Activated naive CD4-positive, alpha-beta T cell (primary cell): ENCODE data around the gene FAM200B.
"Not testable (repeated sequence)": the region's sequence is repeated elsewhere in the genome, so short reads cannot be mapped to it uniquely, and the experiment has no call there.

Experiments
- DNase-seq, 4 experiments: peaks; one replicate each; lab custom pipeline; 2025; lab: John Stamatoyannopoulos, UW

FAM200B gene

DNA sequence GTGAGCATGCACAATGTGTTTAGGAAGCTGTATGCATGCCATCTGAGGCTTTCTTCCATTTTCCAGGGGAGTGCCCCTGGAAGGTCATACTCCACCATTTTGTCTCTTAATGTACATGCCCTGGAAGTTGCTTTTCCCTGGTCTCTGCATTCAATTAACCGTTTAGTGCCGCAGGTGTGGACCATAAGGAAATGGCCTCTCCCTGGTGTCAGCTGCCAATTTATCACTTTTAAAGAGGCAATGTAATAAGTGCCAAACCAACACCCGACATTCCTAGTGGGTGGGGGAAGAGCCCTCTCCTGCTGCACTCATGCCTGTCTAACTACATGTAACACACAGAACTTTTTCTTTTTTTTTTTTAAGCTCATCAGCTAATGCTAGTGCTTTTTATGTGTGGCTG, 14.1 kb downstream of the FAM200B start:
- DNase-seq: no peak

DNA sequence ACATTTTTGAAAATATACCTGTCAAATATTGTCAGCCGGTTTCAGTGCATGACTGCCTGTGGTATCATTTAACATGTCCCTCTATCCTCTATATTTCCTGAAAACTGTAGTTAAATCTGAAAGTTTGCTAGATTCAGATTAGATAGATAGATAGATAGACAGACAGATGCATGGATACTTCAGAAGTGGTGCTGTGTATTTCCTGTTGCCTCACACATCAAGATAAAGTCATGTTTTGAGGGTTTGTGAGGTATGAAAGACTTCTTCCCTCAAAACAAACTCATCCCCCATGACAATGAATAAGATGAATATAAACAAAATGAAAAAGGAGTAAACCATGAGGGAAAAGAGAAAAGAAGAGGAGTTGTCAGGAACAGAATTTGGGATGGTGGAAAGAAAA, 15.2 kb downstream of the FAM200B start:
- DNase-seq: no peak

DNA sequence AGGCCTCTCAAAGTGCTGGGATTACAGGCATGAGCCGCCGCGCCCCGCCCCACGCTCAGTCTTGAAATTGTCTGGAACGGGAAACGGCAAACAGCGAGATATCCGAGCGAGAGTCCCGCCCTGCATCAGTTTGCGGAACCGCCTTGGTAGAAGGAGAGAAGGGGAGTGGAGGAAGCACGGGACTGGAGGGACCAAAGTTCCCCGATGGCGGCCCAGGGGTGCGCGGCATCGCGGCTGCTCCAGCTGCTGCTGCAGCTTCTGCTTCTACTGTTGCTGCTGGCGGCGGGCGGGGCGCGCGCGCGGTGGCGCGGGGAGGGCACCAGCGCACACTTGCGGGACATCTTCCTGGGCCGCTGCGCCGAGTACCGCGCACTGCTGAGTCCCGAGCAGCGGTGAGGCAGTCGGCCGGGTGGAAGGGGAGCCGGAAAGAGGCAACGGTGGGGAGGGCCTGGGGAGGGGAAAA, 21.3 kb downstream of the FAM200B start, which contains the start of gene BST1:
BST1 (plus strand) TSS at position 125 of the 463 bp plus-strand sequence; CDS start at position 205, 80 bp downstream.
- peak in 3 of 4 experiments; percentile 13 to 45 (median 22) for DNase-seq

DNA sequence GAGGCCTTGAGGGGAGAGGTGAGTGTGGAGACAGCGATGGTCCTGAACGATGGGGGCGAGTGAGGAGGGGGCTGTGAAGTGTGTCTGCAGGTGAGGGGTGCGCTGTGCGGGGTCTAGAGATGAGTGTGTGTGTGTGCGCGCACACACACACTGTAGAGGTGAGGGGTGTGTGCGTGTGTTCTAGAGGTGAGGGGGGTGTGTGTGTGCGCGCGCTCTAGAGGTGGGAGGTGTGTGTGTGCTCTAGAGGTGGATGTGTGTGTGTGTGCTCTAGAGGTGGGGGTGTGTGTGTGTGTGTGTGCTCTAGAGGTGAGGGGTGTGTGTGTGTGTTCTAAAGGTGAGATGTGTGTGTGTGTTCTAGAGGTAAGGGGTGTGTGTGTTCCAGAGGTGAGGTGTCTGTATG, 21.8 kb downstream of the FAM200B start:
- DNase-seq: no peak

DNA sequence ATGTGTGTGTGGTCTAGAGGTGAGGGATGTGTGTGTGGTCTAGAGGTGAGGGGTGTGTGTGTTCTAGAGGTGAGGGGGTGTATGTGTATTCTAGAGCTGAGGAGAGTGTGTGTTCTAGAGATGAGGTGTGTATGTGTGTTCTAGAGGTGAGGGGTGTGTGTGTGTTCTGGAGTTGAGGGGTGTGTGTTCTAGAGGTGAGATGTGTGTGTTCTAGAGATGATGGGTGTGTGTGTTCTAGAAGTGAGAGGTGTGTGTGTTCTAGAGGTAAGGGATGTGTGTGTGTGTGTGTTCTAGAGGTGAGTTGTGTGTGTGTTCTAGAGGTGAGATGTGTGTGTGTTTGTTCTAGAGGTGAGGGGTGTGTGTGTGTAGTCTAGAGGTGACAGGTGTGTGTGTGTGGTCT, 22.5 kb downstream of the FAM200B start:
- DNase-seq: no peak

DNA sequence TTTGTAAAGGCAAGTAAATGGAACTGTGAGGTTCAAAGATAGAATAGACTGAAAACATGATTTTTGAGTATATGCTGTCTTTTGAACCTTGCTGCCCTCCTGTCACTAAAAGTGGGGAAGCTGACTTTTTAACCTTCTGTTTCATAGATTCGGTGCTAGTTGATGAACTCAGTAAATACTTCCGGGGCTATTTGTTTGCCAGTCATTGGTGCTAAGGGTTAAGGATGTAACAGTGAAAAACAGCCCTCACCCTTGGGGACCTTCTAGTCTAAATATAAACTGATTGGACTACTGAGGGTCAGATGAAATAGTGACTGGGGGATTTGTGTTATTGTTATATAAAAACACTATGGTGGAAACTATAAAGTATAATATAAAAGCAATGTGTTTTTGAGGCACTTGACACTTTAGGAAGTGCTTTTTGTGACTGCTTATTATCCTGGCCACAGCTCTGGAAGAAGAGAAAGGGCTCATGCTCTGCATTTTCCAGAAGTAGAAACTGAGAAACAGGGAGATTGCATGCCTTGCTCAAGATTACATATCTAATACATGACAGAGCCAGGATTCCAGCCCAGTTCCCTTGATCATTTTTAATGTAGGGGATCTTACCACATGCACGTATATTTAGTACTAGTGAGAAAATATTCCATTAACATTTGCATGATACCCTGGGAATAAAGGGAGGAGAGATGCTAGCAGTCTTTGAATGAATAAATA, 25.2 kb downstream of the FAM200B start:
- no peak for DNase-seq

GRCh38 chr4:15707363-15707715, 25.7 kb downstream of the FAM200B start:
- no peak for DNase-seq

- DNase-seq: no peak
Measured at GRCh38 chr4:15711762-15712161, 30.1 kb downstream of the FAM200B start.

DNA sequence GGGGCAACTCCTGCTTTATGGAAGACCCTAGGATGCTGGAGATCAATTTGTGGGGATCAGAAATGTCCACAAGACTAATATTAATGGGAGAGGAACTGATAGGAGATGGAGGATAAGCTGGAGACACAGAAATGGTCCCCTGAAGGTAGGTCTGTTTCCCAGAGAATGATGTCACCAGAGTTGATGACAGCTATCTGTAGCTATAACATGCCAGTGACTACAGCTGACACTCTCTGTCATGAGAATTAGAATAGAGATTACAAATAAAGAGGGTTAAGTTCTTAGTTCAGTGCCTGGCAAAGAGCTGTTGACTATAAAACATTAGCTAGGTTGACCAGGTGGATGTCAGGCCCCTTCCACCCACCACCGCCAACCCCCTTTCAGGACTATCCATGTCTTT, 30.6 kb downstream of the FAM200B start:
- DNase-seq: no peak

DNA sequence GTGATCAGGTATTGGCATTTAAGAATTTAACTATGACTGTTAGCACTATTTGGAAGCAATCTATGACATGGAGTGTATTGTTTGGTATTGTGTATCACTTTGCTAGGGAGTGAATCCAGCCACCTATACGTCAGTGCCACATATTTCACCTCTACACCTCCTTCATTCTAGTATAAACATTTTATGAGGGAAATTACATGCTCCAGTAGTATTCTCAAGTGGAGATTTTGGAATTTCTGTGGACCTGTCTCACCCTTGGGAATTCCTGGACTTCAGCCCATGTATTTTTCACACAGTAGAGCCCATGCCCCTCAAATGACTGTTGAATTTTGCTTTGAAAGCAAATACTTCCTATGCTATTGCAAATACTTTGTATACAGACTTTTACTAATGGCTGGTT, 32.5 kb downstream of the FAM200B start:
- no peak for DNase-seq

DNA sequence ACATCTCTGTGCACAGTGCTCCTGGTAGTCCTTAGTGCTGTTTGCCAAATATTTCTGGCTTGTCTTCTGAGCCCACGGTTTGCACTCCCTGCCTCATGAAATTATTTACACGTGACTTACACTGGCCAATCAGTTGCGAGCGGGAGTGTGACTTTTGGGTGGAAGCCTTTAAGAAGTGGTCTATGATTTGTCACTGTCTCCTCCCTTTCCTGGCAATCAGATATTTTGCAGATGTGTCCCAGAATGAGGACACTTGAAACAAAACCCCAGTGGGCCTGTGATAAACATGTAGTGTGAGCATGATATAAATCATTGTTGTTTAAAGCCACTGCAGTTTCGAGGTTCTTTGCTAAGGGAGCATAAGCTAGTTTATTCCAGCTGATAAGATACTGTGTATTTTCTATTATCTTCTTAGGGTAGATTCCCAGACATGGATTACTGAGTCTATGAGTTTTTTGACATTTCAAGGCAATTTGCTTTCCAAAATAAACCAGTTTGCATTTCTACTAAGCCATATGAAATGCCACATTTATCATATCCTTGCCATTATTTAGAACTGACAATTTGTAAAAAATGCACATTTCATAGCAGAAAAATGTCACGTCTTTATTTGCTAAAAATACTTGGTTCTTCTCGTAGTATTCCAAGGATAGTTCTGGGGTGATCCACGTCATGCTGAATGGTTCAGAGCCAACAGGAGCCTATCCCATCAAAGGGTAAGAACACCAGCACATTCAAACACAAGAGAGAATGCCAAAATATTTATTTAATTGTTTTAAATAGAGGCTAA, 33.2 kb downstream of the FAM200B start:
- DNase-seq: no peak

- DNase-seq: no peak
Measured at GRCh38 chr4:15716115-15716514, 34.5 kb downstream of the FAM200B start.

DNA sequence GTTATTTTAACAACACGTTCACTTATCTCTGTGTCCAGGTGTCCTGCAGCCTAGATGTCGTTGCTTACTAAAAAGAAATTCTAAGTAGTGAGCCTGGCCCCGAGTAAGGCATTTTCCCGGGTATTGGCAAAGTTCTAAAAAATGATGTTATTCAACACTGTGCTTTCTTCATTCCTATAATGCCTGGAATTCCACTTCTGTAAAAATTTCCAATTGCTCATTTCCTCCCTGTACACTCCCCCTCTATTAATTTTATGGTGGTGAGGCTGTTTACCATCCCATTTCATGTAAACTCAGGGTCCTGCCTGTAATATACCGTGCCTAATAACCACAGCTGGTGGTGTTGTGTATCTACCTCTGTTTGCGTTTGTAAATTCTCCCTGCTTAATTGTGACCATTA, 35.5 kb downstream of the FAM200B start:
- no peak for DNase-seq

- DNase-seq: no peak
Measured at GRCh38 chr4:15717657-15718416, 36.2 kb downstream of the FAM200B start.

DNA sequence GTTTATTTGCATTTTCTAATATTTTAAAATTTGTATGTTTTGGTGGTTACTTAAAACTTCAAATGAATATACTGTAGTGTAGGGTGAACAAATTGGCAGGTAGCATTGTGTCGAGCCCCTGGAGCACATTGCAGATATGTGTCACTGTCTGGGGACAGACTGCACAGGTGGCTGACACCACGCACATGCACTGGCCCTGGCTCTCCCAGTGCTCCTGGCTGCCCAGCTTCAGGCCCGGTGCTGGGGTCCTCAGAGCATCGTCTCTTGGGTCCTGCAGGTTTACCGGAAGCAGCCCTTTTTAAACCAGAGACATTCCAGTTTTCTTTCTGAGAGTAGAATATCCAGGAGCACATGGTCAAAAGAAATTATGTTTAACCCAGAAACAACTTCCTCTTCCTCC, 36.8 kb downstream of the FAM200B start:
- DNase-seq: no peak

DNA sequence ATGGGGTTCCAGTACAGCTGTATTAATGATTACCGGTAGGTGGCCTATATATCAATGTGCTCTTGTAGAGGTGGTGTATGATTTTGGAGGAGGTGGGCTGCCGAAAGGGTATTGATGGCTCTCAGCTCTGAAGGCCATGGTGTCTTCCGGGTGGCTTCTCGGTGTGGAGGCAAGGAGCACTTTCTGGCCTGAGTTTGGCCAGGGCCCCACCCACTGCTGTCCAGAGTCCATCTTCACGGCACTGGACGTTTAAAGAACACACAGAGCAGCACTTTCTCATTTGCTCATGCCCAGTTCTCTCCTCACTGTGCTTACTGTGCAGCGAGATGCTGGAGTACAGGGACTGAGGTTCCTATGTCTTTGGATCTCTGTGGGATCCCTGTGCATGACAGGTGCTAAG, 37.3 kb downstream of the FAM200B start:
- no peak for DNase-seq

- DNase-seq: no peak
Measured at GRCh38 chr4:15719506-15719905, 37.9 kb downstream of the FAM200B start.

DNA sequence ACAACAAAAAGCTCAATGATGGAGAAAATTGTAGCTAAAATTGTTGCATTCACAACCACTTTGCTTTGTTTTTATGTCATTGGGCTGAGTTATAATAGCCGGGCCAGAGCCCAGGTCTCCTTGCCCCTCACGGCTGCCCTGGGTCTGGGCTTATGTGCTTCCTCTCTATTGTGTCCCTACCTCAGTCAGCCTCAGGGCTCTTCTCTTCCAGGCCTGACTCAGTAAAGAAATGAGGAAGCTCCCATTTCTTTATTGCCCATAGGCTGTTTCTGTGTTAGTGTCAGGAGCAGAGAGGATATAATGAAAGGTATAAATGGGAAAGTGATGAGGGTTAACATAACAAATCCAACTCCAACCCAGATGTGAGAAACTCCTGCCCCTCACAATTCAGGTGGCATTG, 39.2 kb downstream of the FAM200B start:
- DNase-seq: no peak

DNA sequence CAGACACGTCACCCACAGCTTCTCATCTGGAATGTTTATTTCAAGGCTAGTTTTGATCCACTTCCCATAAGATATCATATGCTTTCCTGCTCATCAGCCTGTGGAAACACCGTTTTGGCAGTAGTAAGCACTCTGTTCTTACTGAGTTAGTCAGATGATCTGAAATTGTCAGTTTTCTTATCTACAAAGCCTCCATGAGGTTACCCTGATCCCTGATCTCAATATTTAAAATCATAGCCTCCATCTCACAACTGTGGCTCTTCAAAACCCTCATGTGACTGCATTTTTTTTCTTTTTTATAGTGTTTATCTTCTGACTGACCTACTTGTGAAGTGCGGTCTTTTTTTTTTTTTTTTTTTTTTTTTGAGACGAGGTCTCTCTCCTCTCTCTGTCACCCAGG, 44.0 kb downstream of the FAM200B start:
- no peak for DNase-seq

GRCh38 chr4:15729910-15730533, 48.4 kb downstream of the FAM200B start:
- DNase-seq: no peak

DNA sequence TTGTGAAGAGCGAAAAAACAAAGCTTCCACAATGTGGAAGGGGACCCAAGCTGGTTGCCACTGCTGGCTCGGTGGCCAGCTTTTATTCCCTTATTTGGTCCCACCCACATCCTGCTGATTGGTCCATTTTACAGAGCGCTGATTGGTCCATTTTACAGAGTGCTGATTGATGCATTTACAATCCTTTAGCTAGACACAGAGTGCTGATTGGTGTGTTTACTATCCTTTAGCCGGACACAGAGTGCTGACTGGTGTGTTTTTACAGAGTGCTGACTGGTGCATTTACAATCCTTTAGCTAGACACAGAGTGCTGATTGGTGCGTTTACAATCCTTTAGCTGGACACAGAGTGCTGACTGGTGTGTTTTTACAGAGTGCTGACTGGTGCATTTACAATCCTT, 51.4 kb downstream of the FAM200B start:
- not testable (repeated sequence) for DNase-seq

DNA sequence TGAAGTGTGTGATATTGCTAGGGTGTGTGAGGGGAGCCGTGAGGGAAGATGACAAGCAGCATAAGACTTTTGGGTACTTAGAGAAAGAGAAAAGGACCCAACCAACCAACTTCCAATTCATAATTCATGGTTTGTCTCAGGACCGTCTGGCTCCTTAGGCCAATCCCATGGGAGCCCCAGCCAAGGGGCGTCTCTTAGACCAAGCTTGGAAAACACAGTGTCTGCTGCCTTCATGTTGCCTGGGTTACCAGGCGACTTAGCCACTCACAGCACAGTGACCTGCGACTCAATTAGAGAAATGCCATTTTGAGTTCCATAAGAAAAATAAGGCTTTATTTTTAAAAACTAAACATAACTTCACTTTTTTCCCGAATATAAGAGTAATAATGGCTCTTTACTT, 53.9 kb downstream of the FAM200B start:
- no peak for DNase-seq
